NCI-H510A treated with DMSO at 0.1 percent for 48 hours (cell line): Measurements from ENCODE around the gene TSPYL1.
"Not testable (repeated sequence)": the region's sequence is repeated elsewhere in the genome, so short reads cannot be mapped to it uniquely, and the experiment has no call there.

Experiments used
- DNase-seq: peaks from one replicate; lab custom pipeline; 2025; lab: John Stamatoyannopoulos, UW

Gene TSPYL1

GRCh38 chr6:116298273-116298672, 18.5 kb upstream of the TSPYL1 start:
- no peak for DNase-seq

- no peak for DNase-seq
These were observed 12.8 kb upstream of the TSPYL1 start for GRCh38 chr6:116292553-116292952.

GRCh38 chr6:116291701-116292396, 12.1 kb upstream of the TSPYL1 start:
- no peak for DNase-seq

- no peak for DNase-seq
These were observed 11.1 kb upstream of the TSPYL1 start for GRCh38 chr6:116290799-116291198.

GRCh38 chr6:116289876-116290275, 10.1 kb upstream of the TSPYL1 start:
- DNase-seq, result no peak

GRCh38 chr6:116287689-116288282, 8.1 kb upstream of the TSPYL1 start:
- peak; percentile 33 for DNase-seq

GRCh38 chr6:116286773-116287358, 7.1 kb upstream of the TSPYL1 start:
- no peak for DNase-seq

DNA sequence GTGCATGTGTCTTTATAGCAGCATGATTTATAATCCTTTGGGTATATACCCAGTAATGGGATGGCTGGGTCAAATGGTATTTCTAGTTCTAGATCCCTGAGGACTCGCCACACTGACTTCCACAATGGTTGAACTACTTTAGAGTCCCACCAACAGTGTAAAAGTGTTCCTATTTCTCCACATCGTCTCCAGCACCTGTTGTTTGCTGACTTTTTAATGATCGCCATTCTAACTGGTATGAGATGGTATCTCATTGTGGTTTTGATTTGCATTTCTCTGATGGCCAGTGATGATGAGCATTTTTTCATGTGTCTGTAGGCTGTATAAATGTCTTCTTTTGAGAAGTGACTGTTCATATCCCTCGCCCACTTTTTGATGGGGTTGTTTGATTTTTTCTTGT, 5.3 kb upstream of the TSPYL1 start:
- DNase-seq, result not testable (repeated sequence)

GRCh38 chr6:116283191-116283590, 3.5 kb upstream of the TSPYL1 start:
- no peak for DNase-seq

DNA sequence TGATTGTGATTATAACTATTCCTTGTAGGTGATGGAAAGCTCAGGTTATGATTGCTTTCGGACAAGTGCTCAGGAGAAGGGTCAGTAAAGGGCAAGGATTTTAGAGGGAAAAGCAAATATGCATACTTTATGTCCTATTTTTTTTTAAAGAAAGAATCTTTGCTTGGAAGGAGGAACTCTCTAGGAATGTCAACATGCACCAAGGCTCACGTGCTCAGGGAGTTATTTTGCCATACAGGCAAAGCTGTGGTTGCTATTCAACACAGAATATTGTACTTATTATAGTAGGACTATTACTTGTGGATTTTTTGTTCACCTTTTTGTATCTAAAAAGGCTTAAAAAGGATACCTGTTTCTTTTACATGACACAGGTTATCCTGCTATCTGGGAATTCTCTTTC, 3.0 kb upstream of the TSPYL1 start:
- DNase-seq, result no peak

GRCh38 chr6:116280933-116281316, 1.2 kb upstream of the TSPYL1 start:
- DNase-seq, result no peak

DNA sequence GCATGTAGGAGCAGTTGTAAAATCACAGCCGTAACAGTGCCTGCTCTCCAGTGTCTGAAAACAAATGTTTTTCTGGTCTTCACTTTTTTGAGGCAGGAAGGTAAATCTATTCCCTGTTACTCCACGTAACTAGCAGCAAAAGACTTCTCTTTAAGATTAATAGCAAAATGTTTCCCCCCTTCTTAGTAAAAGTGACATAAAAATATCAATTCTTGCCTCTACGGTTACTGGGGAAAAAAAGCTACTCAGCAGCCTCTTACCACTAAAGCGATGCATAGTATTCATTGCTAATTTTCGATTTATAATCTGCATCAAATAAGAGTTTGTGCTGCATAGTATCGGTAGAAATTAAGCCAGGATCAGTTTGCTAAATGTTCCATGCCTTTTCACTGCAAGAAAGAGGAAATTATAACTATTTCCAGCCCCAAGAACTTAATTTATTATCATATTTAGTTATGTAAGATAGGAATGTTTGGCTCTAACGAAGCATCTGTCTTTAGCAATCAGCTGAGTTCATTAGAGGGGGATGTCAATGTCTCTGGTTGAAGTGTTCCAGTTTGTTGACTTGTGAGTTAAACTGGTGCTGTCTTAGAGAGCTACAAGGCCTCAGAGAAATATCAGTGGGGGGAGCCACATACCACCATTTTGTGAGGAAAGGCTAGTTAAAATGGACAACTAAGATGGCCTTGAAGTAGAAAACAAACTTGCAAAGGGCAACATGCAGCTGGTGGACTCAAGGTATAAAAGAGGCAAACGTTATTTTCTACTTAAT, 617 bp upstream of the TSPYL1 start:
- no peak for DNase-seq

DNA sequence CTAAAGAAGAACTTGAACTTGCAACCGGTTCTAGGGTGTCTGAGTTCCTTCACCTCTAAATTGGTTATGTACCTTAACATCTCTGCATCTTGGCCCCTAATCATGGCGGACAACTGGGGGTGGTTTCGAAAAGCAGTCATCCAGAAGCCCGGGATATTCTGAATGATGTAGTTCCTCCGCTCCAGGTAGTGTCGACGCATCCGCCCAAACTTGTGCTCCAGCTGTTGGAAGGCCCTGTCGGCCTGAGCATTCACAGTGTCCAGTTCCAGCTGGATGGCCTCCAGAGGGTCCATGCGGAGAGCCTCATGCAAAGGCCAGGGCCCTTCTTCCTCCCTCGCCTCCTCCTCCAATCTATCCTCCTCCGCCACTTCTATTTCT, 887 bp downstream of the TSPYL1 start:
- DNase-seq, result no peak

- DNase-seq, result no peak
These were observed 1.3 kb downstream of the TSPYL1 start for GRCh38 chr6:116278481-116278829.

GRCh38 chr6:116277124-116277523, 2.6 kb downstream of the TSPYL1 start:
- DNase-seq, result no peak

DNA sequence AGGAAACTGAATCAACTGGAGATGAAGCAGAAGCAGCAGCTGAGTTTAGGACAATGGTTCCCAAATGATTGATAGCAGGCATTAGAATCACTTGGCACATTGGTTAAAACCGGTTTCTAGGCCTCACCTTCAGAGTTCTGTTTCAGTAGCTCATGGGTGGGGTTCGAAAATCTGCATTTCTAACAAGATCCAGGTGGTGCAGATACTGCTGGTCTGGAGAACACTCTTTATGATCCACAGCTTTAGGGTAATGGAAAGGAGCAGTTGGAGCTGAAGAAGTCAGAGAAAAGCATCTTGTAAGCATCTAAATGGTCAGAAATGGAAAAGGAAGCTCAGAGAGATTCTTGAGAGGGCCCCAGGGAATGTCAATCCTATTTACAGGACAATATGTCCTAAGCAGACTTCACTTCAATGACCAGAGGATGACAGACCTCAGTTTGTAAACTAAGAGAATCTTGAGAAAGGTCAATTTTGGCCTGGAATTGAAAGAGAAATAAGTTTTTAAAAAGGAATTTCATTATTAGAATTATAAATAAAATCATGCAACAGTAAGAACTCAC, 8.5 kb downstream of the TSPYL1 start:
- DNase-seq, result no peak

DNA sequence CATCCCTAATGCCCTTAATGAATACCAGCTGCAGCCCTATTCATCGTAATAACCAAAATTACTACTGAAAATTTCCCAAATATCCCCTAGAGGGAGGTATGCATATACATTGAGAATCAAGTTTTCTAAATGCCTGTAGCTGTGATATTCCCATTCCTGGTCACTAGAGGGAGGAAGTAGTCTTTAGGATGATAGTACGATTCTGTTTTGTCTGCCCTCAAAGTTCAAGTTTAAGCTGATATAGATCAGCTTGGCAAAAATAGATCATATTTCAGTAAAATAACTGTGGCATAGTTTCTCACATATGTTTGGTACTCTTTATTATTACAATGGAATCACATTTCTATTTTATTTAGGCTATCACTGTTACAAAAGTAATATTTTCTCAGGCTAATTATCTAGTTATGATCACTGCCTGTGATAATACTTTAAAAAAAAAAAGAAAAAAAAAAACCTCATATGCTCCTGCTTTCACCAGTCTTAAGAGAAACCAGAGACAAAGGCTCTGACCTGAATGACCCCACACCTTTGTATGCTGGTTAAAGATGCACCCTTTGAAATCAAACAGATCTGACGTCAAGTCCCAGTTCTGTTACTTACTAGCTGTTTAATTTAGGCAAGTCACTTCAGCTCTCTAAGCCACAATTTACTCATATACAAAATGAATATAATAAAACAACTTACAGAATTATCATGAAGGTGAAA, 11.0 kb downstream of the TSPYL1 start:
- peak; percentile 76 for DNase-seq

DNA sequence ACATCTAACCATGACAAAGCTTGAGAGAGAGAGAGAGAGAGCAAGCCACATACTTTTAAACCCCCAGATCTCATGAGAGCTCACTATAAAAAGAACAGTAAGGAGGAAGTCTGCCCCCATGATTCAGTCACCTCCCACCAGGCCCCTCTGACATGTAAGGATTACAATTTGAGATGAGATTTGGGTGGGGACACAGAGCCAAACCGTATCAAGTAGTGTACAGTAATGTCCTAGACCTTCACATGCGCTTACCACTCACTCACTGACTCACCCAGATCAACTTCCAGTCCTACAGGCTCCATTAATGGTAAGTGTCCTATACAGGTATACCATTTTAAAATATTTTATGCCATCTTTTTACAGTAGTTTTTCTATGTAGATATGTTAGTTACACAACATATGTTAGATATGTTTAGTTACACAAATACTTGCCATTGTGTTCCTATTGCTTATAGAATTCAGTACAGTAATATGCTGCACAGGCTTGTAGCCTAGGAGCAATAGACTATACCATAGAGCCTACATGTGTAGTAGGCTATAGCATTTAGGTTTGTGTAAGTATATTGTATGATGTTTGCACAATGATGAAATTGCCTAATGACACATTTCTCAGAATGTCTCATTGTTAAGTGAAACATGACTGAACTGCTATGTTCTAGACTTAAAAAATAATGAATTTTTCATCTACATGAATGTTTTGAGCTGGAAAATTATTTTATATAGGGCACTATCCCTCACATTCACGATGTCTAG, 11.7 kb downstream of the TSPYL1 start:
- DNase-seq, result no peak

- no peak for DNase-seq
These were observed 12.9 kb downstream of the TSPYL1 start for GRCh38 chr6:116266803-116267202.

DNA sequence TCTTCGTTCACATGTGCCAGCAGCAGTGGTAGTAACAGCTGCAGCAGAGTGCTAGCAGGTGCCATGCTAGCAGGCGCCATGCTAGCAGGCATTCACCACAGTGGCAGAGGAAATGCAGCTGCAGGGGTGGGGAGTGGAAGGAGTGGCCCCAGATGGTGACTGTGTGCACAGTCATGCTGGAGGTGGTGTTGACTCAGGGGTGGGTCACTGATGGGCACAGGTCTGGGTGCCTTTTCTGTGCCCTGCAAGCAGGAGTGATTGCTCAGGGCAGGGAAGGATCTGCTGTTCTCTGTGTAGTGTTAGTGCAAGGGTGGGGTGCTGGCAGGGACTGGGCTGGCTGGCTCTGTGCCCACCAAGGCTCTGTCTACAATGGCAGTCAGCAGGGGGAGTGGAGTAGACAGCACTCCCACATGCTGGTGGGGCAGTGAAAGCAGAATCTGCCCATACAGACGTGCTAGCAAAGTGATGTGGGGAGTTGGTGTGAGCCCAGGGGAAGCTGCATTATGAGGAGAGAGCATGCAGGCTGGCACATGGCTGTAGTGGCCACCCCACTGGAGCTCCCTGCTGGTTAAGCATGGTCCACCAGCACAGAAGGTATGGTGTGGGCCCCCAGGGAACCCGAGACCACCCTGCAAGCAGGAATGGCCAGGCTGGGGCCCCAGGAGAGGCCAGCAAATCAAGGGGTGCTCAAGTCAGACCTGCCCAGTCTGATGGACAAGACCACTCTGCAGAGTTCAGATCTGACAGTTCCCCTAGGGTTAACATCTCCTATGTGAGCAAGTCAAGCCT, 14.5 kb downstream of the TSPYL1 start:
- DNase-seq, result no peak

DNA sequence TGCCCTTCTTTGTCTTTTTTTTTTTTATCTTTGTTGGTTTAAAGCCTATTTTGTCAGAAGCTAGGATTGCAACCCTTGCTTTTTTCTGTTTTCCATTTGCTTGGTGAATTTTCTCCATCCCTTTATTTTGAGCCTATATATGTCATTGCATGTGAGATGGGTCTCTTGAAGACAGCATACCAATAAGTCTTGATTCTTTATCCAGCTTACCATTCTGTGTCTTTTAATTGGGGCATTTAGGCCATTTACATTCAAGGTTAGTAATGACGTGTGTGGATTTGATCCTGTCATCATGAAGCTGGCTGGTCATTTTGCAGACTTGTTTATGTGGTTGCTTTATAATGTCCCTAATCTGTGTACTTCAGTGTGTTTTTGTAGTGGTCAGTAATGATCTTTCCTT, 16.4 kb downstream of the TSPYL1 start:
- DNase-seq, result no peak
